GM12873 (cell line): Measurements from ENCODE around the gene CLEC4M.

Source experiments
- TF ChIP-seq, protein P1 (sequence below): IDR thresholded peaks from 2 replicates; pipeline ENCODE4 v1.5.1; 2012; ENCODE audit warnings: low read depth, mild to moderate bottlenecking, moderate library complexity, low read length, control low read depth; ENCODE audit not compliant: insufficient read depth; ENCODE audit errors: missing control alignments

CLEC4M gene

DNA sequence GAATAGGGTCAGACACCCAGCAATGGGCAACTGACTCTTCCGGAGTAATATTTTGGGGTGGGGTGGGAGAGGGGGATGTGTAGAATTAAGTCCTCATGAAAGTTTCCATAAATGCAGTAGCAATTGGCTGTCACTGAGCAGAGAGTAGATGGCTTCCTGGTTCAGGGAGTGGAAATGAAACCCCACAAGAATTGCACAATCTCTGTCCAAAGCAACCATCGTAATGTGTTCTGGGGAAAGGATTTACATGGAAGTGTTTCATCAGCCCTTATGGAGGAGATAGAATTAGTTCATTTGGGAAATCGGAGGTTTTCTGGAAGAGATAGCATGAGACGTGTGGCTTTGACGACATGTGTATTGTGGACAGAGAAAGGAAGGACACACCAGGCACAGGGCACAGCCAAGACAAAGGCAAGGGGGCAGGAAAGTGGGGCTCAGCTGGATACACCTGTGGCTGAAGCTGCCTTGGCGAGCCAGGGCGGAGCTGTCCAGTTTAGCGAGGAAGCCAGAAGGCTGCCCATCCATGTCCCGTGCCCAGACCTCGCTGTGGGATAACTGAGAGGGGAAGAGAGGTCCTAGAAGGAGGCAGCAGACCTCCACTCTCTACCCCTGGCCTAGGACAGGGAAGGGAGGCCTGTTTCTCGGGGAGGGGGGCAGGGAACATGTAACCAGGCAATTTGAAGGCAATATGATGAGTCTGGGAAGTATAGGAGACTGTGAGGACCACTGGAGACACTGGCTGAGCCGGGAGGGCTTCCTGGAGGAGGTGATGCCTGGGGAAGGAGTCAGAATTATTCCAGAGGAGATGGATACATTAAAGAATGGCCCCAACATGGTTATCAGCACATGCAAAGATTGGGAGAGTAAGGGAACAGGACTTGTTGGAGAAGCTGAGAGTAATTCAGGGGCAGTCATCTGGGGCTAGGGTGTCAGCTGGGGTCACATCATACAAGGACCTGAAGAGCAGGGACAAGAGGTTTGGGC is 28.5 kb upstream of the CLEC4M start:
- TF ChIP-seq, protein P1, sequence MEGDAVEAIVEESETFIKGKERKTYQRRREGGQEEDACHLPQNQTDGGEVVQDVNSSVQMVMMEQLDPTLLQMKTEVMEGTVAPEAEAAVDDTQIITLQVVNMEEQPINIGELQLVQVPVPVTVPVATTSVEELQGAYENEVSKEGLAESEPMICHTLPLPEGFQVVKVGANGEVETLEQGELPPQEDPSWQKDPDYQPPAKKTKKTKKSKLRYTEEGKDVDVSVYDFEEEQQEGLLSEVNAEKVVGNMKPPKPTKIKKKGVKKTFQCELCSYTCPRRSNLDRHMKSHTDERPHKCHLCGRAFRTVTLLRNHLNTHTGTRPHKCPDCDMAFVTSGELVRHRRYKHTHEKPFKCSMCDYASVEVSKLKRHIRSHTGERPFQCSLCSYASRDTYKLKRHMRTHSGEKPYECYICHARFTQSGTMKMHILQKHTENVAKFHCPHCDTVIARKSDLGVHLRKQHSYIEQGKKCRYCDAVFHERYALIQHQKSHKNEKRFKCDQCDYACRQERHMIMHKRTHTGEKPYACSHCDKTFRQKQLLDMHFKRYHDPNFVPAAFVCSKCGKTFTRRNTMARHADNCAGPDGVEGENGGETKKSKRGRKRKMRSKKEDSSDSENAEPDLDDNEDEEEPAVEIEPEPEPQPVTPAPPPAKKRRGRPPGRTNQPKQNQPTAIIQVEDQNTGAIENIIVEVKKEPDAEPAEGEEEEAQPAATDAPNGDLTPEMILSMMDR, result no peak

DNA sequence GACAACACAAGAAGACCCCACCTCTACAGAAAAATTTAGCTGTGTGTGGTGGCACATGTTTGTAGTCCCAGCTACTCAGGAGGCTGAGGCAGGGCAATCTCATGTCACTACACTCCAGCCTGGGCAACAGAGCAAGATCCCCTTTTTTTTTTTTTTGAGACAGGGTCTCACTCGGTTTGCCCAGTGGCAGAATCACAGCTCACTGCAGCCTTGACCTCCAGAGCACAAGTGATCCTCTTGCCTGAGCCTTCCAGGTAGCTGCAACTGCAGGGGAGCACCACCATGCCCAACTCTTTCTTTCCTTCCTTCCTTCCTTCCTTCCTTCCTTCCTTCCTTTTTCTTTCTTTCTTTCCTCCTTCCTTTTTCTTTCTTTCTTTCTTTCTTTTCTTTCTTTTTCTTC is 26.9 kb upstream of the CLEC4M start:
- TF ChIP-seq, protein P1, result no peak

DNA sequence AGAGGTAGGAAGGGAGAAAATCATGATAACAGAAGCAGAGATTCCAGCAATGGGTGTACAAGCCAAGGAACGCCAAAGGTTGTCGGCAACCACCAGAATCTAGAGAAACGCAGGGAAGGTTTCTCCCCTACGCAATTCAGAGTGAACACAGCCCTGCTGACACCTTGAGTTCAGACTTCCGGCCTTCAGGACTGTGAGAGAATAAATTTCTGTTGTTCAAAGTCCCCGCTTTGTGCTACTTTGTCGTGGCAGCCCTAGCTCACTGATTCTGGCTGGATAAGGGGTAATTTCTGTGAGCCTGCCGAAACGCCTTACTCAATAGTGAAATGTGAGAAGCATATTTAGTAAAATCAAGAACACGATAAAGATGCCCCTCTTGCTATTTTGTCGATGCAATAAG is 25.8 kb upstream of the CLEC4M start:
- TF ChIP-seq, protein P1, result no peak

DNA sequence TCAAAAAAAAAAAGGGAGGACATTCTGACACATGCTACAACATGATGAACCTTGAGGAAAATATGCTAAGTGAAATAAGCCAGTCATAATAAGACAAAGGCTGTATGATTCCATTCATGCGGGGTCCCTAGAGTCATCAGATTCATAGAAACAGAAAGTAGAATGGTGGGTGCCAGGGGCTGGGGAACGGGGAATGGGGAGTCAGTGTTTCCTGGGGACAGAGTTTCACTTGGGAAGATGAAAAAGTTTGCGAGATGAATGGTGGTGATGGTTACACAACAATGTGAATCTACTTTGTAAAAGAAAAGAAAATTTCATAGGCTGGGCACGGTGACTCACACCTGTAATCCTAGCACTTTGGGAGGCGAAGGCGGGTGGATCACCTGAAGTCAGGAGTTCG is 25.0 kb upstream of the CLEC4M start:
- TF ChIP-seq, protein P1, result no peak

DNA sequence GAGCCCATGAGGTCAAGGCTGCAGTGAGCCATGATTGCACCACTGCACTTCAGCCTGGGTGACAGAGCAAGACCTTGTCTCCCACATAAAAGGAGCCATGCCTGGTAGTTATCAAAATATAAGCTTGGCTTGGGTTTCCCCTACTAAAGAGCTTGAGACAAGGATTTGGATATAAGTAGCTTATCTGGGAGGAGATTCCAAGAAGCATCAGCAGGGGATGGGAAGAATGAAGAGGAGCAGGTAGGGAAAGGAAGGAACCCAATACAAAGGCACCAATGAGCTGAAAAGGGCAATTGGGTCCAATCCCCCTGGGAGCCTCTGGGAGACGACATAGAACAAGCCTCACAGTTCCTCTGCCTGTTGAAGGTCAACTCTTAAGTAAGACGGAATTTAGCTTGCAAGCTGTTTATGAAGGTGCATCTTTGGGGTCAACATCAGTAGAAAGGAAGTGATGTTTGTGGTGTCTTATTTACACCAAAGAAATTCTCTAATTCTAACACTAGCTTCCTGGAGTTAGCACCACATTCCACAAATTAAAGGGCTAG is 23.8 kb upstream of the CLEC4M start:
- TF ChIP-seq, protein P1, result no peak

DNA sequence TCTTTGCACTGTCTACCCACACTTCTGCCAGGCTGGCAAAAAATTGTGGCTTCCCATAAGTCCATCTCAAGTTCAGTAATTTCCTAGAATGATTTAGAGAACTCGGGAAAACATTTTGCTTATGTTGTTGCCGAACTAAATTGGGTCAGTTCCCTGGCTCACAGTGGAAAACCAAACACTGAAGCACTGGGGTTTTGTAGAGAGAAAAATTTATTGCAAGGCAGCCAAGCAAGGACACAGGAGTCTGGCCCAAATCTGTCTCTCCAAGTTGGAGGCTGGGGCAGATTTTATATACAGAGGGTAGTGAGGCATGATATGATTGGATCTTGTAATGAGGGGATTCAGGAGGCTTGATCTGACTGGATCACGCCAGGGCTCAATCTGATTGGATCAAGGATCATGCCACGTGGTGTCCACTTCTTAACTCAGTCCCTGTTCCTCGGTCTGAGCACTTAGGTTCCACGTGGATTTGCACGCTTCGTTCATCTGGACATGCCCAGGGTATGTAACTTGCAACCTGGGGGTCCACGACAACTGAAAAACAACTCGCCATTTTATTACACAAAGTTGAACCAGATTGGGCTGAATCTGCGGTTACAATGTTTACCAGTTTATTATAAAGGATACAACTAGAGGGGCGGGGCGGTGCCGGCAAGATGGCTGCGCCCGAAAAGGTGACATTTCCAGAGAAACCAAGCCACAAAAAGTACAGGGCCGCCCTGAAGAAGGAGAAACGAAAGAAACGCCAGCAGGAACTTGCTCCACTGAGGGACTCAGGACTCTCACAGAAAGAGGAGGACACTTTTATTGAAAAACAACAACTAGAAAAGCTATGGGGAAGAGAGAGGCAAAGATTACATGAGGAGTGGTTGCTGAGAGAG is 23.0 kb upstream of the CLEC4M start:
- TF ChIP-seq, protein P1, result no peak

DNA sequence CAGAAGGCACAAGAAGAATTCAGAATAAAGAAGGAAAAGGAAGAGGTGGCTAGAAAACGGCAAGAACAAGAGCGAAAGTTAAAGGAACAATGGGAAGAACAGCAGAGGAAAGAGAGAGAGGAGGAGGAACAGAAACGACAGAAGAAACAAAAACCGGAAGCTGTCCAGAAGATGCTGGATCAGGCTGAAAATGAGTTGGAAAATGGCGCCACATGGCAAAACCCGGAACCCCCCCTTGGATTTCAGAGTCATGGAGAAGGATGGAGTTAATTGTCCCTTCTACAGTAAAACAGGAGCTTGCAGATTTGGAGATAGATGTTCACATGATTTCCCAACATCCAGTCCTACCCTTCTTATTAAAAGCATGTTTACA is 22.4 kb upstream of the CLEC4M start:
- TF ChIP-seq, protein P1, result no peak
